IMR-90 (cell line): ENCODE data around the gene ATXN7L3. TPM values are rescaled to one million over a fixed set of nuclear protein-coding genes. Genes with fewer than 3 reads are reported as not detected.
A peak's percentile ranks its signal among the peaks of the same experiment; 100 is the strongest.

Source experiments
- ATAC-seq: fragments of 200-7000 bp; cut with Tn5 transposase; 2 replicates; pipeline ENCODE4 v1.9.1; 2020; ENCODE audit warnings: low read depth, mild to moderate bottlenecking, moderate library complexity
- BruUV-seq: library from RNA; stranded (reverse); fragments of 400-500 nt; replicated peaks from 2 replicates; lab custom pipeline; 2021; lab: Mats Ljungman, UMichigan
- CTCF ChIA-PET: fragments of 300-600 bp; formaldehyde crosslinking; extraction: SDS; loops from one replicate; lab custom pipeline; 2021; ENCODE audit warnings: antibody characterized with exemption; lab: Yijun Ruan, JAX
- POLR2A ChIA-PET: fragments of 300-600 bp; sonication (Branson Sonifier 250); formaldehyde crosslinking; loops from one replicate; lab custom pipeline; 2022; ENCODE audit warnings: antibody characterized with exemption; ENCODE audit not compliant: unreplicated experiment; lab: Charles Lee
- DNase-seq: peaks from one replicate; pipeline ENCODE4 v3.0.0; 2013
- H2AFZ ChIP-seq: replicated peaks from 2 replicates; pipeline ENCODE3; 2013; ENCODE audit warnings: low read length, mild to moderate bottlenecking; ENCODE audit not compliant: poor library complexity
- H2AK5ac ChIP-seq: 2 replicates; pipeline ENCODE4 v1.6.1; 2013; ENCODE audit warnings: low read depth, low read length, inconsistent platforms
- H2AK9ac ChIP-seq: replicated peaks from 2 replicates; pipeline ENCODE3; 2013; ENCODE audit warnings: mild to moderate bottlenecking, low read depth, low read length, moderate library complexity; ENCODE audit not compliant: poor library complexity
- H2BK120ac ChIP-seq: 2 replicates; pipeline ENCODE4 v1.6.1; 2013; ENCODE audit warnings: low read depth, low read length, inconsistent platforms
- H2BK15ac ChIP-seq: 3 replicates; pipeline ENCODE4 v1.6.1; 2013; ENCODE audit warnings: low read depth, low read length, inconsistent platforms
- H2BK20ac ChIP-seq: 2 replicates; pipeline ENCODE4 v1.6.1; 2013; ENCODE audit warnings: low read depth, mild to moderate bottlenecking, inconsistent platforms, low read length, moderate library complexity
- H2BK5ac ChIP-seq: 2 replicates; pipeline ENCODE4 v1.6.1; 2013; ENCODE audit warnings: mild to moderate bottlenecking, low read depth, low read length, inconsistent platforms; ENCODE audit not compliant: poor library complexity, severe bottlenecking
- H3K14ac ChIP-seq: replicated peaks from 2 replicates; pipeline ENCODE4 v1.6.1; 2013; ENCODE audit warnings: low read depth, low read length, inconsistent platforms
- H3K18ac ChIP-seq: 2 replicates; pipeline ENCODE4 v1.6.1; 2013; ENCODE audit warnings: low read depth, low read length, control low read depth
- H3K23ac ChIP-seq: 2 replicates; pipeline ENCODE4 v1.6.1; 2013; ENCODE audit warnings: low read depth, low read length, inconsistent platforms
- H3K27ac ChIP-seq: 2 replicates; pipeline ENCODE4 v1.5.1; 2013; ENCODE audit warnings: mild to moderate bottlenecking, control low read depth, low read length; ENCODE audit not compliant: insufficient read depth
- H3K27me3 ChIP-seq: 2 replicates; pipeline ENCODE4 v1.6.1; 2013; ENCODE audit warnings: low read length; ENCODE audit not compliant: control insufficient read depth, insufficient read depth
- H3K36me3 ChIP-seq: 2 replicates; pipeline ENCODE4 v1.6.1; 2013; ENCODE audit warnings: low read length, mixed read lengths; ENCODE audit not compliant: control insufficient read depth, insufficient read depth
- H3K4ac ChIP-seq: 2 replicates; pipeline ENCODE4 v1.6.1; 2013; ENCODE audit warnings: low read depth, low read length, inconsistent platforms
- H3K4me1 ChIP-seq: 2 replicates; pipeline ENCODE4 v1.6.1; 2013; ENCODE audit warnings: low read length, mixed read lengths; ENCODE audit not compliant: control insufficient read depth, insufficient read depth
- H3K4me2 ChIP-seq: 2 replicates; pipeline ENCODE4 v1.6.1; 2013; ENCODE audit warnings: low read depth, mild to moderate bottlenecking, control low read depth, low read length, moderate library complexity
- H3K4me3 ChIP-seq: 2 replicates; pipeline ENCODE4 v1.5.1; 2013; ENCODE audit warnings: low read depth, mild to moderate bottlenecking, control low read depth, low read length, moderate library complexity; ENCODE audit not compliant: insufficient read depth
- H3K56ac ChIP-seq: 2 replicates; pipeline ENCODE4 v1.6.1; 2013; ENCODE audit warnings: low read length, inconsistent platforms; ENCODE audit not compliant: insufficient read depth; ENCODE audit errors: extremely low read depth
- H3K79me1 ChIP-seq, 2 experiments: 2 replicates each; pipeline ENCODE4 v1.6.1; 2013; ENCODE audit warnings: low read length in 2 of 2, inconsistent platforms in 1 of 2, low read depth in 1 of 2
- H3K9ac ChIP-seq: 2 replicates; pipeline ENCODE4 v1.6.1; 2013; ENCODE audit warnings: low read depth, low read length, control low read depth
- H3K9me1 ChIP-seq: 2 replicates; pipeline ENCODE4 v1.6.1; 2013; ENCODE audit warnings: low read length, inconsistent platforms; ENCODE audit not compliant: insufficient read depth
- H3K9me3 ChIP-seq: 2 replicates; pipeline ENCODE4 v1.6.1; 2013; ENCODE audit warnings: low read length; ENCODE audit not compliant: control insufficient read depth, insufficient read depth
- H4K20me1 ChIP-seq: 2 replicates; pipeline ENCODE4 v1.6.1; 2013; ENCODE audit warnings: low read length, inconsistent platforms; ENCODE audit not compliant: insufficient read depth
- H4K5ac ChIP-seq: 2 replicates; pipeline ENCODE4 v1.6.1; 2013; ENCODE audit warnings: mild to moderate bottlenecking, low read depth, low read length, control low read depth
- H4K8ac ChIP-seq, 2 experiments: 2 replicates each; pipeline ENCODE4 v1.6.1; 2013; ENCODE audit warnings: low read depth in 2 of 2, low read length in 2 of 2, control low read depth in 1 of 2, inconsistent platforms in 1 of 2
- H4K91ac ChIP-seq: 2 replicates; pipeline ENCODE4 v1.6.1; 2013; ENCODE audit warnings: low read depth, low read length, inconsistent platforms; ENCODE audit not compliant: insufficient read depth
- CEBPB ChIP-seq: IDR thresholded peaks from 2 replicates; pipeline ENCODE4 v1.6.1; 2012; ENCODE audit warnings: low read depth, low read length, improper control_type of control experiment
- CHD1 ChIP-seq: IDR thresholded peaks from 2 replicates; pipeline ENCODE4 v1.6.1; 2012; ENCODE audit warnings: low read depth, low read length, improper control_type of control experiment
- ELK1 ChIP-seq: fragments of 150-350 bp; IDR thresholded peaks from 2 replicates; pipeline ENCODE4 v1.6.1; 2016; ENCODE audit warnings: low read depth, mild to moderate bottlenecking, low read length, moderate library complexity, borderline replicate concordance
- MAFK ChIP-seq: IDR thresholded peaks from 2 replicates; pipeline ENCODE4 v1.6.1; 2012; ENCODE audit warnings: low read depth, low read length, improper control_type of control experiment
- MXI1 ChIP-seq: IDR thresholded peaks from 2 replicates; pipeline ENCODE4 v1.6.1; 2012; ENCODE audit warnings: low read depth, mild to moderate bottlenecking, low read length, moderate library complexity, borderline replicate concordance
- RAD21 ChIP-seq: IDR thresholded peaks from 2 replicates; pipeline ENCODE4 v1.6.1; 2012; ENCODE audit warnings: low read length, improper control_type of control experiment
- SMC3 ChIP-seq: fragments of 150-350 bp; IDR thresholded peaks from 2 replicates; pipeline ENCODE4 v1.6.1; 2016; ENCODE audit warnings: low read depth, mild to moderate bottlenecking, antibody characterized with exemption, low read length, moderate library complexity
- WGBS, 2 experiments: methylation state at CpG; one replicate each; pipeline versions ENCODE4 v1.1.5 to v1.1.7; 2013; ENCODE audit warnings: missing lambda C conversion rate in 2 of 2; ENCODE audit not compliant: insufficient read length in 1 of 2; ENCODE audit errors: extremely low coverage in 2 of 2; 5-methylcytosine and 5-hydroxymethylcytosine counted together
- dilution Hi-C: fragments of 300-500 bp; cut with HindIII; formaldehyde crosslinking; loops from one replicate; pipeline ENCODE4 v1.14.3; 2018; ENCODE audit warnings: low sequenced_read_pairs; ENCODE audit not compliant: unreplicated experiment
- in situ Hi-C: fragments of 300-500 bp; cut with MboI; formaldehyde crosslinking; loops from 3 replicates; pipeline ENCODE4 v1.14.3; 2019; ENCODE audit warnings: low sequenced_read_pairs, inconsistent platforms, mixed read lengths
- intact Hi-C: fragments of 100-400 bp; cut with micrococcal nuclease; formaldehyde crosslinking; loops from 2 replicates; pipeline ENCODE4 v1.10.0; 2022
- polyA plus RNA-seq, 3 experiments: library from polyadenylated mRNA; depleted of rRNA; stranded (reverse); fragments of >200 nt; gene quantifications; 2 replicates each; pipeline ENCODE4 v1.2.3, GENCODE V29; 2012; ENCODE audit warnings: low replicate concordance in 1 of 3
- total RNA-seq: library from RNA; depleted of rRNA; stranded (reverse); fragments of >200 nt; gene quantifications from 2 replicates; pipeline ENCODE4 v1.2.3, GENCODE V29; 2012
- TF ChIP-seq, protein P1 (sequence below): conservative IDR thresholded peaks from 2 replicates; pipeline ENCODE4 v1.5.1; 2012; ENCODE audit warnings: mild to moderate bottlenecking, low read depth, low read length, improper control_type of control experiment

Gene ATXN7L3
- total and polyA plus RNA-seq, 2 of the 4 experiments (the other 2 are of a cell fraction) = 17.2 to 40.9 TPM

- intact Hi-C loops = loop anchor here (5.0 kb wide), 3 partner anchors 123 to 318 kb away; partner anchors contain the start of gene GRN
These were observed 4.2 kb upstream of the ATXN7L3 start for GRCh38 chr17:44203731-44204440.

More at GRCh38 chr17:44203731-44204440, 4.2 kb upstream of the ATXN7L3 start:
- no peak overlapping the region for H2BK120ac ChIP-seq
- no peaks in the 10 kb centered on the region for H3K27me3 ChIP-seq
- no peak for ATAC-seq
- 0 out of 2 replicates have a peak overlapping the region, but pooled peaks have one; percentile 10 for H4K5ac ChIP-seq
- H4K8ac ChIP-seq = 0 out of 4 replicates have a peak overlapping the region, but pooled peaks of 1 of the 2 experiments have one; percentile 29
- 49% methylated on average over 7 of the region's 9 CpGs; no CpG with 5 or more reads in 1 of the 2 experiments for WGBS, 2 experiments
- H2BK15ac ChIP-seq = no peak overlapping the region
- H2BK5ac ChIP-seq = peak overlapping the region; percentile 4
- no peak overlapping the region; the same call in 1 of the 2 replicates for H3K23ac ChIP-seq
- H3K4ac ChIP-seq = peak overlapping the region; percentile 20; the same call in 1 of the 2 replicates
- CTCF ChIA-PET = interaction anchor here (0.9 kb wide), 1 partner anchor 159 kb away, joined by 3 read pairs; no protein-coding TSS in a partner anchor
- no peak overlapping the region for H3K27ac ChIP-seq
- TF ChIP-seq CEBPB = peak; percentile 87
- TF ChIP-seq CHD1 = no peak
- no peak for TF ChIP-seq MAFK
- peak; percentile 49; the same call in 1 of the 2 replicates for TF ChIP-seq RAD21
- peak; percentile 30; the same call in 1 of the 2 replicates for TF ChIP-seq SMC3
- TF ChIP-seq, protein P1, sequence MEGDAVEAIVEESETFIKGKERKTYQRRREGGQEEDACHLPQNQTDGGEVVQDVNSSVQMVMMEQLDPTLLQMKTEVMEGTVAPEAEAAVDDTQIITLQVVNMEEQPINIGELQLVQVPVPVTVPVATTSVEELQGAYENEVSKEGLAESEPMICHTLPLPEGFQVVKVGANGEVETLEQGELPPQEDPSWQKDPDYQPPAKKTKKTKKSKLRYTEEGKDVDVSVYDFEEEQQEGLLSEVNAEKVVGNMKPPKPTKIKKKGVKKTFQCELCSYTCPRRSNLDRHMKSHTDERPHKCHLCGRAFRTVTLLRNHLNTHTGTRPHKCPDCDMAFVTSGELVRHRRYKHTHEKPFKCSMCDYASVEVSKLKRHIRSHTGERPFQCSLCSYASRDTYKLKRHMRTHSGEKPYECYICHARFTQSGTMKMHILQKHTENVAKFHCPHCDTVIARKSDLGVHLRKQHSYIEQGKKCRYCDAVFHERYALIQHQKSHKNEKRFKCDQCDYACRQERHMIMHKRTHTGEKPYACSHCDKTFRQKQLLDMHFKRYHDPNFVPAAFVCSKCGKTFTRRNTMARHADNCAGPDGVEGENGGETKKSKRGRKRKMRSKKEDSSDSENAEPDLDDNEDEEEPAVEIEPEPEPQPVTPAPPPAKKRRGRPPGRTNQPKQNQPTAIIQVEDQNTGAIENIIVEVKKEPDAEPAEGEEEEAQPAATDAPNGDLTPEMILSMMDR = peak; percentile 66
- TF ChIP-seq MXI1 = no peak
- no peak for TF ChIP-seq ELK1
- H3K4me1 ChIP-seq = peaks cover 19% of the 10 kb centered on the region
- peaks cover 22% of the 10 kb centered on the region for H3K36me3 ChIP-seq
- H2AK5ac ChIP-seq = peak overlapping the region; percentile 71
- H4K91ac ChIP-seq = no peak overlapping the region
- H4K20me1 ChIP-seq = peaks cover 16% of the 10 kb centered on the region; the same call in 1 of the 2 replicates
- BruUV-seq = no TSS peak
- H3K79me1 ChIP-seq = peaks cover 8 to 44% of the 10 kb centered on the region in 2 experiments; a peak in 3 of 4 replicates
- no peak overlapping the region for H3K18ac ChIP-seq
- no peak overlapping the region for H3K4me2 ChIP-seq
- peaks cover 26% of the 10 kb centered on the region for H3K9me1 ChIP-seq
- no peak overlapping the region for H3K9ac ChIP-seq
- dilution Hi-C loops = no loop called here
- POLR2A ChIA-PET = no interaction called here
- 0 out of 2 replicates have a peak overlapping the region, but pooled peaks have one; percentile 17 for H3K14ac ChIP-seq
- H2AFZ ChIP-seq = peak overlapping the region; percentile 67
- no peaks in the 10 kb centered on the region for H3K9me3 ChIP-seq
- no peak overlapping the region for H3K56ac ChIP-seq
- H2BK20ac ChIP-seq = no peak overlapping the region
- no peak overlapping the region for H2AK9ac ChIP-seq
- in situ Hi-C loops = loop anchor here (25.0 kb wide), 2 partner anchors 308 to 433 kb away; partner anchors contain the start of gene GPATCH8
- peak; percentile 31 for DNase-seq
- H3K4me3 ChIP-seq = no peak overlapping the region
